ENCODE data around the gene TSPYL4.

- TF ChIP-seq CTCF (IDR thresholded peaks at IDR 0.05) (no peak), POLR2A (IDR thresholded peaks at IDR 0.05) (no peak)
These were observed 14.1 kb upstream of the TSPYL4 start for GRCh38 chr6:116267836-116268588.

Measured in Peyer's patch (tissue), 4 donors.